AG09319 (cell line): ENCODE results near the gene IL22RA1.

Source experiments
- DNase-seq: peaks from one replicate; pipeline ENCODE4 v3.0.0-alpha.2; 2010; ENCODE audit warnings: low read depth; ENCODE audit errors: extremely low read depth
- TF ChIP-seq, protein P1 (sequence below): IDR thresholded peaks from 2 replicates; pipeline ENCODE4 v1.5.1; 2011; ENCODE audit warnings: low read depth, mild to moderate bottlenecking, inconsistent platforms, low read length, moderate library complexity

The IL22RA1 gene

DNA sequence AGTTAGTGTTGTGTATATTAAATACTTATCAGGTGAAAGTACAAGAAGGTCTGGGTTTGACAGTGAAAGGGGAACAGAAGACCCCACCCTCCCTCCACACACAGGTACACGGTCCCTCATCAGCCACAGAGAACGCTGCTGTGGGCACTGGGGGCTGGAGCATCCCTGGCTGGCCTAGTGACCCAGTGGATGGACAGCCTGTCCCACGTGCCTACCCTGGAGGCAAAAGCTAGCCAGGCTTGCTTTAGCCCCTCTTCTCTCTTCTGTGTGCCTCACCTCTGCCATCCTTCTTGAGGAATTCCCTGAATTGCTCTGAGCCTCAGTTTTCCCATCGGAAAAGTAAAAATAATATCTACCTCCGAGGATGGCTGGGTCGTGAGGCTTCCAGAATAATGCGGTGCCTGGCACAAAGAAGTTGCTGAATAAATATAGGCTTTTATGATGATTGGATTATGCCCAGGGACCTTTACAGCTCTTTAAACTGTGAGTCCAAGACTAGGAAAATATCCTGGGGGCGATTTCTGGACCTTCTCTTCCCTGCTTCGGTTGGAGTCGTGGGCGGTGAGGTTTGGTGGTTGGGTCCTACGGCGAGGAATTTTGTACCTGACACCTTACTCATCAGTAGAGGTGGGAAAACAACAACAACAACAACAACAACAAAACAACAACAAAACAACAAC, 43.2 kb upstream of the IL22RA1 start:
- TF ChIP-seq, protein P1, sequence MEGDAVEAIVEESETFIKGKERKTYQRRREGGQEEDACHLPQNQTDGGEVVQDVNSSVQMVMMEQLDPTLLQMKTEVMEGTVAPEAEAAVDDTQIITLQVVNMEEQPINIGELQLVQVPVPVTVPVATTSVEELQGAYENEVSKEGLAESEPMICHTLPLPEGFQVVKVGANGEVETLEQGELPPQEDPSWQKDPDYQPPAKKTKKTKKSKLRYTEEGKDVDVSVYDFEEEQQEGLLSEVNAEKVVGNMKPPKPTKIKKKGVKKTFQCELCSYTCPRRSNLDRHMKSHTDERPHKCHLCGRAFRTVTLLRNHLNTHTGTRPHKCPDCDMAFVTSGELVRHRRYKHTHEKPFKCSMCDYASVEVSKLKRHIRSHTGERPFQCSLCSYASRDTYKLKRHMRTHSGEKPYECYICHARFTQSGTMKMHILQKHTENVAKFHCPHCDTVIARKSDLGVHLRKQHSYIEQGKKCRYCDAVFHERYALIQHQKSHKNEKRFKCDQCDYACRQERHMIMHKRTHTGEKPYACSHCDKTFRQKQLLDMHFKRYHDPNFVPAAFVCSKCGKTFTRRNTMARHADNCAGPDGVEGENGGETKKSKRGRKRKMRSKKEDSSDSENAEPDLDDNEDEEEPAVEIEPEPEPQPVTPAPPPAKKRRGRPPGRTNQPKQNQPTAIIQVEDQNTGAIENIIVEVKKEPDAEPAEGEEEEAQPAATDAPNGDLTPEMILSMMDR = no peak
- DNase-seq = no peak

DNA sequence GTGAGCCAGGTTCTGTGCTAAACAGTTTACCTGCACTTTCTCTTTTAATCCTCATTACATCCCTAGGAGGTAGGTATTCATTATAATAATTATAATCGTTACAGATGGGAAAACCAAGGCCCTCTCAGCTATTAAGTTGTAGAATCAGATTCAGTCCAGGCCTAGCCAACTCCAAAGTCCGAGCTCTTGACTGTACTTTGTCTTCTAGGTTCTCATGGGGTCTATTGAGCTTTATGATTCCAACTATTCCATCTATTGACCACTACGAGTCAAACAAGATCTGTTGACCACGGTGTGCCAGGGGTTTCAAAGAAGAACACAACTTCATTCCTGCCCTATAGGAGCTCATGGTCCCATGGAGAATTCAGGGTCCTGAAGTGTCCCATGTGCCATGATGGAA, 42.1 kb upstream of the IL22RA1 start:
- TF ChIP-seq, protein P1 = no peak
- no peak for DNase-seq

DNA sequence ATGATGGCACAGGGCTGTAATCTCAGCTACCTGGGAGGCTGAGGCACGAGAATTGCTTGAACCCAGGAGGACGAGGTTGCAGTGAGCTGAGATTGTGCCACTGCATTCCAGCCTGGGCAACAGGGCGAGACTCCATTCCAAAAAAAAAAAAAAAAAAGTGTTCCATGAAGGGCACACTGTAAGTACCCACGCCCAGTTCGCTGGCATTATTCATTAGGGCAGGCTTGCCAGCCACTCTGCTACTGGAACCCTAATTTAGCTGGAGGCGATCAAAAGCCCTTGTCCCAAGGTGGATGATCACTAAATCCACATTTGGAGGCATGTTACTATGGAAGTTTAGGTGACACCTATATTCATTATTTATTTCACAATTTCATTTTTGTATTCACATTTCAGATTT, 39.1 kb upstream of the IL22RA1 start:
- DNase-seq = no peak

DNA sequence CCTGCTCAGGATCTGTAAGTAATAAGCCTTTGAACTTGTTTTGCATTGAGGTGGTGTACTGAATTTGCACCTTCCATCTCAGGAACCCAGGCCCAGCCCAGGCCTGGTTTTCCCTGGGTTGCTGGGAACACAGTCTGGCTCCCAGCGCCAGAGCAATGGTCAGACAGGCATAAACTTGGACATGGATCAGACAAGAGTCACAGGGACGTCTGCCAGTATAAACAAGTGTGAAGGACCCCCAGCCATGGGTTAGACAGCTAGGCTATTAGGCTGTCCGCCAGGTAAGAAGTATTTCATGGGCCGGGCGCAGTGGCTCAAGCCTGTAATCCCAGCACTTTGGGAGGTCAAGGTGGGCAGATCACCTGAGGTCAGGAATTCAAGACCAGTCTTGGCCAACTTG, 38.7 kb upstream of the IL22RA1 start:
- TF ChIP-seq, protein P1 = no peak
- DNase-seq = no peak

More for the DNA sequence above, 39.1 kb upstream of the IL22RA1 start:
- TF ChIP-seq, protein P1 = no peak

DNA sequence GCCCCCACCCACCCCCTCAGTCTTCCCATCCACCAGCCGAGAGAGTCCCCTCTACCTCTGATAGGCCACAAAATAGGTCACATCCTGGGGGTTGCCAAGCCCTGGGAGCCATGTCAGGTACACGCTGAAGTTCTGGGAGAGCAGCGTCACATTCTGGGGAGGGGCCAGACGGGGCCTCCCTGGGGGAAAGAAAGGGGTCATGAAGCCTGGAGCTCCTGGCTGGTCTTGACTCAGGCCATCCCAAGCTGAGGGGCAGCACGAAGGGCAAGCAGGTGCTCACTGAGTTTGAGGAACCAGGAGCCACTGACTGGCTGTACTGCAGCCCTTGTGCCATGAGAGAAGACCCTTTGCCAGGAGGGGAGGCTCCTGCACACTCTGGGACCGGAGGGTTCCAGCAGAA, 37.7 kb upstream of the IL22RA1 start:
- TF ChIP-seq, protein P1 = no peak
- DNase-seq = no peak

DNA sequence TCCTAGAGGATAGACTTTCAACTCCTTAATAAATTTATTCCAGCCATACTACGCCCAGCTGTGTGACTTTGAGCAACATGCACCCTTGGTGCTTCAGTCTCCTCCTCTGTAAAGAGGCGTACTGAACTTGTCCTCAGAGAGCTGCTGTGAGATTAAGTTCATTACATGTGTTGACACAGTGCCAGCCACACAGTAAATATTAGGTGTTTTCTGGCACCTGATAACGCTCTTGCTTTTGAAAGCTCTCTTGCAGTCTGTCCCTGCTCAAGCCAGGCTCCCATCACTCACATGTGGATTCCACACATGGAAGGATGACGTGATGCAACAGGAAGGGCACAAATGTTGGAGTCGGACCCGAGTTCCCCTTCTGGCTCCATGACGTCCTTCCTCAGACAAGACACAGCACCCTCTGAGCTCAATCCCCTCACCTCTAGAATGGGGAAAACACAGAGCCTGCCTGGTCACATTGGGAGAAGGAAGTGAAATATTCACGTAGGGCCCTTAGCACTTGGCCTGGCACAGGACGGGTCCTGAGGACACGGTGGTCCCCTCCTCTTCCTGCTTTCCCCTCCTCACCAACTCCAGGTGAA, 36.4 kb upstream of the IL22RA1 start:
- no peak for DNase-seq
- TF ChIP-seq, protein P1 = no peak

DNA sequence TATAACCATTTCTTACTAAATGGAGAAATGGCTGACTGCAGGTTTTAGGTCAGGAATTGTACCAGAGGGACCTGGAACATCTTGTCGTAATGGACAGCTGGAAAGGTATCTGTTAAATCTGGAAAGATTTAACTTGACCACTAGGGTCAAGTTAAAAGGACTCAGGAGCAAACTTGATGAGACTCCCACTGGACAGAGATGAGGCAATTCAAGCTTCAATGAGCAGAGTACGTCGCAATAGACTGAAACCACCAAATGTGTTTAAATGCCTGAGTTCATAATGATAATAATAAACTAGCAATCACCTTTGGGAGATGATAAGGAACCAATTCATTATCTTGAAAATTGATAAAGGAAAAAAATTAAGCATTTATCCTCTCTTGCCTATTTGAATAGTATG, 35.5 kb upstream of the IL22RA1 start:
- no peak for DNase-seq
- TF ChIP-seq, protein P1 = no peak
